Ammon's horn (tissue), 1 donor: ENCODE results near the gene SLC16A6.
"Not testable (repeated sequence)": the region's sequence is repeated elsewhere in the genome, so short reads cannot be mapped to it uniquely, and the experiment has no call there.

ENCODE experiments used
- DNase-seq: peaks from one replicate; pipeline ENCODE4 v3.0.0-alpha.2; 2016; ENCODE audit warnings: low spot score

Gene SLC16A6

GRCh38 chr17:68247445-68248198 lies 43.3 kb downstream of the SLC16A6 start, which contains the start of gene AMZ2:
Gene AMZ2, plus strand, starts transcription at chr17:68248043. Its CDS starts 2,145 bp downstream, at chr17:68250188.
- peak; percentile 98 for DNase-seq

GRCh38 chr17:68246271-68247028 lies 44.5 kb downstream of the SLC16A6 start:
- DNase-seq: no peak

DNA sequence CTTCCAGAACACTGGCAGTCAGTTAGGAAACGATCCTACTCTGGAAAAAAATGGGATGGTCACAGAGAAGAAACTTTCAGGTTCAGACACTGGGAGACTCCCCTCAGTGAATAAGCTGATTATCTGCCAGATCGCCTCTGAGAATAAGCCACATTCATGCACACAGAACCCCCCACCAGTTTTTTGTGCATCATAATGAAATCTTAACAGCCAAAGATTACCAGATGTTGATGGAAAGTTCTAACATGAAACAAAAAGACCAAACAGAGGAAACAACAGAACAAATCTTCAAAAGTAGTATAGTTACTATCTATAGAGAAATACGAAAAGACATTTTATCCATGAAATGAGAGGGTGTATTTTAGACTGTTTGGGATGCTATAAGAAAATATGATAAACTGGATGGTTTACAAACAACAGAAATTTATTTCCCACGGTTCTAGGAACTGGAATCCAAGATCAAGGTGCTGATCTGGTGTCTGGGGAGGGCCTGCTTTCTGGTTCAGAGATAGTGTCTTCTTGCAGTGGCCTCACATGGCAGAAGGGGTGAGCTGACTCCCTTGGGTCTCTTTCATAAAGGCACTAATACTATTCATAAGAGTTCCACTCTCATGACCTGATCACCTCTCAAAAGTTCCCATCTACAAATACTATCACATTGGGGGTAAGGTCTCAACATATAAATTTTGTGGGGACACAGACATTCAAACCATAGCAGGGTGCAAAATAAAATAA lies 51.1 kb downstream of the SLC16A6 start:
- DNase-seq: no peak

- peak; percentile 60 for DNase-seq
Observed at GRCh38 chr17:68238871-68239253, 52.1 kb downstream of the SLC16A6 start.

DNA sequence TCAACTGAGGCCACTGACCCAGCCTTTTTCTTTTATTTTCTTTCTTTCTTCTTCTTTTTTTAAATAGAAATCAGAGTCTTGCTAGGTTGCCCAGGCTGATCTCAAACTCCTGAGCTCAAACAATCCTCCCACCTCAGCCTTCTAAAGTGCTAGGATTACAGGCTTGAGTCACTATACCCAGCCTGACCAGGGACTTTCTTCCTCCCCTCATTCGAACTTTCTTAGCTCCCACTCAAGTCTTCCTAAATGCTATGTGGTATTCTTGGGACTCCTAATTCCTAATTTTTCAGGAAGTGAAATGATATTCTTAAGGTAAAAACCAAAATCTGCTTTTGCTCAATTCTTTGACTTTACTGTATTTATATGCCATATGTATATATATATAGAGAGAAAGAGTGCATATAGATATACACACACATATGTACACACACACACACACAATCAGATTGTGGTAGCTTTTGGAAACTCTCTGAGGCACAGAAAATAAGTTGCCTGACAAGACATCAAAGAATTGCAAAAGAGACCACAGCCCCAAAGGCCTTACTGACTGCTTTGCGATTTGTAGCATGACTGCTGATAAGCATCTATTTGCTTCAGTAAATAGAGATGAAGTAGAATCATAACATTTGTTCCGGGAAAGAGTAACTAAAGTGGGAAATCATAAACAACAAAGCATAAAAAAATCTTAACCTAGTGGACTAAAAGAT lies 52.6 kb downstream of the SLC16A6 start:
- DNase-seq: no peak

DNA sequence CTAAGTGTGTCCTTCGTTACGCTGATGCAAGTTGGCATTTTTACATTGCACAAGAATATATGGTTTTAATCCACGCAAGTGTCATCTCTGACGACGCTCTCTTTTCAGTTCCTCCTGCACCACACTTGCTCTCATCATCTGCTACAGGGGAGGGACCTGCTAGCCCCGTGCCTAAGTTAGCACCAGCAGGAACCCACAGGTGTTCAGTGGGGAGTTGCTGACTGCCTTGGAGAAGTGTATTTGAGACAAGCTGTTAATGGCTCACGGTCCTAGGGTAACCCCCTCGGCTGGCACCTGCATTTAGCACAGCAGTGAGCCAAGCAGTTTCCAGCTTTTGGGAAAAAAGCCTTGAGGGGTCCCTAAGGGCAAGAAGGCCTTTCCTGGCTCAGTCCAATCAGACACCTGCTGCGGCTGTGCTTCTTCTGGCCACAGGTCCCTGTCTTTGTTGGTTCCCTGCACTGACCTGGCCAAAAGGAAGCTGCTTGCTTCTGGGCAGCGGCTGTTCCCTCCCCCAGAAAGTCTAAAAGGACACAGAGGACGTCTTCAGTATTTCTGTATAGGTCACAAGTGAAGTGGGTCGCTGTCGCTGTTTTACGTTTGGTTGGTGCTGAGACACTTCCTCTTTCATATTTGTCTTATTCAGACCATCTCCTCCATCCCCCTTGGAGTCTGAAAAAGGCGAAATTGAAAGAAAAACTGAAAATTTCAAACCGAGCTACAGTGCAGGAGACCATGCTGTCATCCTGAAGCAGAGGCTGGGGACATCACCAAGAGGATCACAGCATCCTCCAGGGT lies 53.4 kb downstream of the SLC16A6 start:
- DNase-seq: not testable (repeated sequence)

DNA sequence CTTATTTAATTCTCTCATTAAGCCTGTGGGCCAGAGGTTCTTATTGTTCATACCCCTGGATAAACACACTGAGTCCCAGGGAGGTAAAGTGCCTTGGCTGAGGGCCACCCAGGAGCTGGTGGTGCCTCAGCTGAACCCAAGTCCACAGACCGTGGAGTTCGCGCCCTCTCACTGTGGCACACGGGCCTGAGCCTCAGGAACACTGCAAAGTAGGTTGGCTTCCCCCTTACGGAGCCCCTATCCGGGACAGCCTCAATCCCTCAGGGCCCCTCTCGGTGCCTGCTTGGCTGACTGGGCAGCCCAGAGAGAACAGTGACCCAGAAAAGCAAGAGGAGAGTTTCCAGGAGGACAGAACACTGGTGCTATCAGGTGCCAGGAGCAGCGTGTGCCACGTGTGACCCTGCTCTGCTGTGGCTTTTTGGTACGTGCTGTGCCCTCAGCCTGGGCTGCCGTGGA lies 55.6 kb downstream of the SLC16A6 start:
- peak; percentile 68 for DNase-seq

- peak; percentile 69 for DNase-seq
Observed at GRCh38 chr17:68234726-68235335, 56.1 kb downstream of the SLC16A6 start.

DNA sequence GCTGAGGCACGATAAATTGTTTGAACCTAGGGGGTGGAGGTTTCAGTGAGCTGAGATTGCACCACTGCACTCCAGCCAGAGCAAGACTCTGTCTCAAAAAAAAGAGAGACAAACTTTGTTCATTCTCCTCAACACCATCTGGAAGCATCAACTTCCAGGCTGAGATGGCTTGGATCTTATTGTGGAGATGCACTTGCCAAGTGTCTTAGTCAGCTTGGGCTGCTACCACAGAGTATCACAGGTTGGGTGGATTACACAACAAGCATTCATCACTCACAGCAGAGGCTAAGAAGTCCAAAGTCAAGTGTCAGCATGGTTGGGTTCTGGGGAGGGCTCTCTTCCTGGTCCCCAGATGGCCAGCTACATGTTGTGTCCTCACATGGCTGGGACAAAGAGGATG lies 58.2 kb downstream of the SLC16A6 start:
- not testable (repeated sequence) for DNase-seq

- DNase-seq: no peak
Observed at GRCh38 chr17:68231541-68231940, 59.4 kb downstream of the SLC16A6 start.

- DNase-seq: not testable (repeated sequence)
Observed at GRCh38 chr17:68231131-68231530, 59.8 kb downstream of the SLC16A6 start.

DNA sequence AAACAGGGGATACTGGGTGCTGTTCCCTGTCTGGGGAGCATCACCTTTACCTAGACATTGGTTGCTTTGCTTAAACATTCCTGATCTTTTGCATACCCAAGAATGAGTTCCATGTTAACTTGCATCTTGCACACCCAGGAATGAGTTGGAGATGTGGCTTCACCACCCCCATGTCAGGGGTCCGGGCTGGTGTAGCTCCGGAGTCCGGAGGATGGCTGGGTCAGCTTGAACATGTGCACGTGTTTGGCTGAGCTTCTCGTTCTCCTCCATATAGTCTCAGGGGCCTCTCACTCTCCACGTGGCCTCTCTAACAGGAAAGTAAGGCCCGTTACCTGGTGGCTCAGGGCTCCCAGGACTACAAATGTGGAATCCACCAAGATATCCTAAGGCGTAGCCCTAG lies 61.3 kb downstream of the SLC16A6 start:
- no peak for DNase-seq

DNA sequence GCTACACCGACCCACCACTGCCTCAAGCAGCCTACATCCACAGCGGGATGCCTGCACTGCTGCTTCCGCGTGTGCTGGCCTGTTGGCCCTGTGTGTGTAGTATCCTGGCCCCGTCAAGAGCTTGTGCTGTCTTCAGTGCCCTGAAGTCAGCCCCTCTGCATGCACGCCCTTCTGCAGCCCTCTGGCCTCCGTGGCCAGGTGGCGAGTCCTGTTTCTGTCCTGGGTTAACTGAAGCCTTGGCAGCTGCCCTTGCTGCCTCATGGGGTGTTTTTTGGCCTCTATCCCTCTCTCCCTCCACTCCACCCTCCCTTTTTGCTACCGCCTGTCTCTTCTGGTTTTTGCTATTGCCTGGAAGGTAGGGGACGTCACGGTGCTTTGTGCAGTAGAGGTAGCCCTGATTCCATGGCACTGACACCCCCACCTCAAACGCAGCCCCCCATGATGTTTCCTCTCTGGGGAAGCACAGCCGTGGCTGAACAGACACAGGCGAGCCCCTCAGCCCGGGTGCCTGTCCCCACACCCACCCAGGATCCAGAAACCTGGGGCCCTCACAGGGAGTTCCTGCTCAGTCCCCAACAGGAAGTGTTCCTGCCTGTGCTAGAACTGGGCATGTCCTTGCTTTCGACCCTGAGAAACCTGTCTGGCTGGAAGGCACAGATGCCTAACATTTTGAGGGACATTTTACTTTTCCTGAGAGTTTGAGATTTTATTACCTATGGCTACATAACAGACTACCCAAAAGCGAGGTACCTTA lies 61.9 kb downstream of the SLC16A6 start:
- no peak for DNase-seq

DNA sequence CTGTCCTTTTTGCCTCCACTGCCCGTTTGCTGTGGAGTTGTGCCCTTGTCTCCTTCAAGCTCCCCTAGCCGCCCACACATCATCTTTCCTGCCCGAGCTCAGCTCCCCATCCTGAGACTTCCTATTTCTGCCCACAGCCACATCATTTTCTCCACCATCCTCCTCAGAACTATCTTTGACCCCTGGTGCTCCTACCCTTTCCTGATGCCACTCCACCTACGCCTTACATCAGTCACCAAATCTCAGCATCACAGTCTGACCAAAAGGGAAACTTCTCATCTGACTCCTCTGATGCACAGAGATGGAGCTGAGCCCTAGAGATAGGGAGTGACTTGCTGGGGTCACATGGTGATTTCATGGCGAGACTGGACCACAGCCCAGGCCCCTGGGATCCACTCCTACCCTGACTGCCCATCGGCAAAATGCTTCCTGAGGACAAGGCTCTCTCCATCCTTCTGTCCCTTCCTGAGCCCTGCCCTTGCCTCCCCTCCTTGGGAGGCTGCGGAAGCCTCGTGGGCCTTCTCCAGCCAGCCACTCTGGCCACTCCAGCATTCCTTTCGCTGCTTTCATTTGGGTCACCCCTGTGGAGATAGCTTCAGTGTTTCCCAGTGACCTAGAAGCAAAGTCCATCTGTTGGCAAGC lies 62.8 kb downstream of the SLC16A6 start:
- DNase-seq: not testable (repeated sequence)

GRCh38 chr17:68225055-68225454 lies 65.9 kb downstream of the SLC16A6 start:
- not testable (repeated sequence) for DNase-seq

DNA sequence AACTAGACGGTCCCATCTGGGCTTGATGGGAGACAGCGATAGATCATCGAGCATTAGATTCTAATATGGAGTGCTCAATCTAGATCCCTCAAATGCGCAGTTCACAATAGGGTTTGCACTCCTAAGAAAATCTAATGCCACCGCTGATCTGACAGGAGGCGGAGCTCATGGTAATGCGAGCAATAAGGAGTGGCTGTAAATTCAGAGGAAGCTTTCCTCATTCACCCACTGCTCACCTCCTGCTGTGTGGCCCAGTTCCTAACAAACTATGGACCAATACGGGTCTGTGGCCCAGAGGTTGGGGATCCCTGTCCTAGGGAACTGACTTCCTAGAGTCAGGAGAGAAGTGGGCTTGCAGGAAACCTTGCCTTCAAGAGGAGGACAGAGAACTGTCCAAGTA lies 68.3 kb downstream of the SLC16A6 start:
- DNase-seq: no peak

- DNase-seq: no peak
Observed at GRCh38 chr17:68221786-68222185, 69.1 kb downstream of the SLC16A6 start.

DNA sequence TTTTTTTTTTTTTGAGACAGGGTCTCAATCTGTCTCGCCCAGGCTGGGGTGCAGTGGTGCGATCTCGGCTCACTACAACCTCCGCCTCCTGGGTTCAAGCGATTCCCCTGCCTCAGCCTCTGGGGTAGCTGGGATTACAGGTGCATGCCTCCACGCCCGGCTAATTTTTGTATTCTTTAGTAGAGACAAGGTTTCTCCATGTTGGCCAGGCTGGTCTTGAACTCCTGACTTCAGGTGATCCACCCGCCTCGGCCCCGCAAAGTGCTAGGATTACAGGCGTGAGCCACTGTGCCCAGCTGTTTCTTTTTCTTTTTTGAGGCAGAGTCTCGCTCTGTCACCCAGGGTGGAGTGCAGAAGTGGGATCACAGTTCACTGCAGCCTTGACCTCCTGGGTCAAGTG lies 70.1 kb downstream of the SLC16A6 start:
- DNase-seq: not testable (repeated sequence)

DNA sequence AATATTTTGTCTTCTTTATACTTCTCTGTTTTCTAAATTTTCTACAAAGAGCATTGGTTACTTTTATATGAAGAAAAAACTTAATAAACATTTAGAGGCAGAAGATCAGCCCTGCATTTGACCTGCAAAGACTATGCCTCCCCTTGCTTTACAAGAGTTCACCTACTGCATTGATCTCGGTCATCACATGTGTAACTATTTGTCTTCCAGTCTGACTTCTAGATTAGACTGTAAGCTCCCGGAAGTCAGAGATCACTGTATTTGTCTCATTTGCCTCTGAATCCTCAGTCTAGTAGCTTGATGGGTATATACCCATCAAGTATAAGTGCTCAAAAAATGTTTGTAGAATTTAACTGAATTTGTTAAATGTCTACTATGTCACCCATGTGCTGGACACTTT lies 70.7 kb downstream of the SLC16A6 start:
- DNase-seq: not testable (repeated sequence)
